Suprapubic skin (tissue), 4 donors: ENCODE measurements around the gene MAF. TPM values are rescaled to one million over a fixed set of nuclear protein-coding genes. Genes with fewer than 3 reads are reported as not detected.

Experiments
- DNase-seq, 2 donors: peaks; one replicate each; pipeline ENCODE4 v3.0.0-alpha.2; 2019; ENCODE audit warnings: low spot score in 2 of 2
- H3K27ac ChIP-seq: fragments of 200-600 bp; sonication (generic); one replicate; pipeline ENCODE4 v1.5.1; 2019
- H3K27me3 ChIP-seq: fragments of 200-600 bp; sonication (generic); one replicate; pipeline ENCODE4 v1.5.1; 2019
- H3K36me3 ChIP-seq: fragments of 200-600 bp; sonication (generic); one replicate; pipeline ENCODE4 v1.5.1; 2019
- H3K4me1 ChIP-seq: fragments of 200-600 bp; sonication (generic); one replicate; pipeline ENCODE4 v1.5.1; 2019
- H3K4me3 ChIP-seq: fragments of 200-600 bp; sonication (generic); one replicate; pipeline ENCODE4 v1.5.1; 2019; ENCODE audit warnings: mild to moderate bottlenecking
- H3K9me3 ChIP-seq: fragments of 200-600 bp; sonication (generic); one replicate; pipeline ENCODE4 v1.5.1; 2019
- EP300 ChIP-seq: sonication (generic); formaldehyde crosslinking; IDR thresholded peaks from one replicate; pipeline ENCODE4 v1.6.1; 2017; ENCODE audit warnings: antibody characterized with exemption
- POLR2A ChIP-seq, 2 donors: fragments of 450-650 bp; IDR thresholded peaks; one replicate each; pipeline ENCODE4 v1.6.1; 2017; ENCODE audit warnings: antibody characterized with exemption in 2 of 2, mild to moderate bottlenecking in 2 of 2, moderate library complexity in 2 of 2
- POLR2AphosphoS5 ChIP-seq, 3 donors: sonication (generic); formaldehyde crosslinking; IDR thresholded peaks; one replicate each; pipeline ENCODE4 v1.6.1; 2017; ENCODE audit warnings: antibody characterized with exemption in 3 of 3
- WGBS: methylation state at CpG from one replicate; pipeline ENCODE4 v1.1.5; 2018; 5-methylcytosine and 5-hydroxymethylcytosine counted together
- total RNA-seq, 4 donors: library from RNA; depleted of rRNA; stranded (reverse); fragments of >200 nt; gene quantifications; one replicate each; pipeline ENCODE4 v1.1.0, GENCODE V29; 2016
- TF ChIP-seq, protein P1 (sequence below), 2 donors: fragments of 200-600 bp in 1 of 2; fragments of 450-650 bp in 1 of 2; sonication (generic) in 1 of 2; IDR thresholded peaks; one replicate each; pipeline ENCODE4 v1.5.1; 2016 to 2019; ENCODE audit warnings: antibody characterized with exemption in 2 of 2, mild to moderate bottlenecking in 1 of 2, moderate library complexity in 1 of 2

The MAF gene
- total RNA-seq, result 100 to 1,000 TPM in 3 of 4 donors, 10 to 100 TPM in 1; 83.6 to 135 (median 114) TPM

DNA sequence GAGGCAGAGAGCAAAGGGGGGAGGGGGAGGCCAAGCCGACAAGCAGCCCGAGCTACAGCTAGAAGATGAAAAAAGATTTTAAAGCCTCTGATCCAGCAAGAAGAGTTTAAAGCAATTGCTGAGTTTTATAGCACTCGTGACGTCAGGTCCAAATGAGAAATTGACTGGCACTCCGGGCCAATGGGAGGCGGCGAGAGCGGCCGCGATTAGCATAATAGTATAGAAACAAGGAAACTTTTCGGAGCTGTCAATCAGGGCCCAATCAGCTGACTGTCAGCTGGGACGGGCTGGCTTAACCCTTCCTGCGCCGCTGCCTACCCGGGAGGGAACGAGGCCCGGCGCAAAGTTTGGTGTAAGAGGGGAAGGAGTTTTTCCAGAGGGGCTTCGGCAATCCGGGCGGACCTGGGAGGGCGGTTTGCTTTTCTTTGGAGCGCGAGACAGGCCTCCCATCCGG, at the start of gene MAF:
MAF (minus strand) TSS at position 100 of the 454 bp plus-strand sequence. CDS start 835 bp downstream, outside the sequence.
- Histone ChIP-seq H3K4me3 (peak within 1 kb of the TSS; percentile 74), H3K9me3 (no peaks in the 10 kb centered on the region), H3K4me1 (peaks cover 42% of the 10 kb centered on the region), H3K27me3 (no peaks in the 10 kb centered on the region), H3K27ac (peak within 1 kb of the TSS; percentile 91), H3K36me3 (no peaks in the 10 kb centered on the region)
- under 1% methylated on average over 25 of the region's 25 CpGs for WGBS
- peak; percentile 96 for DNase-seq
- peak in 2 of 3 donors; percentile 8 to 66 for TF ChIP-seq POLR2AphosphoS5 (IDR thresholded peaks at IDR 0.05)
- TF ChIP-seq POLR2A (IDR thresholded peaks at IDR 0.05), result peak in 1 of 2 donors; percentile 57
- TF ChIP-seq, protein P1, sequence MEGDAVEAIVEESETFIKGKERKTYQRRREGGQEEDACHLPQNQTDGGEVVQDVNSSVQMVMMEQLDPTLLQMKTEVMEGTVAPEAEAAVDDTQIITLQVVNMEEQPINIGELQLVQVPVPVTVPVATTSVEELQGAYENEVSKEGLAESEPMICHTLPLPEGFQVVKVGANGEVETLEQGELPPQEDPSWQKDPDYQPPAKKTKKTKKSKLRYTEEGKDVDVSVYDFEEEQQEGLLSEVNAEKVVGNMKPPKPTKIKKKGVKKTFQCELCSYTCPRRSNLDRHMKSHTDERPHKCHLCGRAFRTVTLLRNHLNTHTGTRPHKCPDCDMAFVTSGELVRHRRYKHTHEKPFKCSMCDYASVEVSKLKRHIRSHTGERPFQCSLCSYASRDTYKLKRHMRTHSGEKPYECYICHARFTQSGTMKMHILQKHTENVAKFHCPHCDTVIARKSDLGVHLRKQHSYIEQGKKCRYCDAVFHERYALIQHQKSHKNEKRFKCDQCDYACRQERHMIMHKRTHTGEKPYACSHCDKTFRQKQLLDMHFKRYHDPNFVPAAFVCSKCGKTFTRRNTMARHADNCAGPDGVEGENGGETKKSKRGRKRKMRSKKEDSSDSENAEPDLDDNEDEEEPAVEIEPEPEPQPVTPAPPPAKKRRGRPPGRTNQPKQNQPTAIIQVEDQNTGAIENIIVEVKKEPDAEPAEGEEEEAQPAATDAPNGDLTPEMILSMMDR (IDR thresholded peaks at IDR 0.05), result no peak

DNA sequence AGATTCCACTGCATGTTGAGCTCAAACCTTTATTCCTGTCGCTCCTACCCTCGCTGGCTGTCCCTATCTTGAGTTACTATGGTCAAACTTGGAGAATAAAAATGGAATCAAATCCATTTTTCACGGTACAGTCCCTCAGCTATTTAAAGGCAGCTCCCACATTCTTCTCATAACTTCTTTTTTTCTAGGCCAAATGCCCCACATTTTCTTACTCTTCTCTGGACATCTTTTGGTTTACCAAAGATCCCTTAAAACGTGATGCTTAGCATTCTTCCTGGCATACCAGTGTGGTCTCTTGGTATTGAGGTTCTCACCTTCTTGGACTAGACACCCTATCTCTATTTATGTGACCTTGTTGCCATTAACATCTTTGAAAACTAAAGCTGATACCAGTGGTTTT, 48.3 kb upstream of the MAF start:
- Histone ChIP-seq H3K27ac (no peak overlapping the region), H3K36me3 (no peaks in the 10 kb centered on the region), H3K4me1 (peaks cover 23% of the 10 kb centered on the region), H3K27me3 (no peaks in the 10 kb centered on the region), H3K4me3 (no peak overlapping the region), H3K9me3 (no peaks in the 10 kb centered on the region)
- DNase-seq, result no peak
- TF ChIP-seq, protein P1 (IDR thresholded peaks at IDR 0.05), result no peak
- no peak for TF ChIP-seq POLR2A (IDR thresholded peaks at IDR 0.05)
- no peak for TF ChIP-seq POLR2AphosphoS5 (IDR thresholded peaks at IDR 0.05)
- TF ChIP-seq EP300, result no peak
- WGBS, result 83% methylated on average over 4 of the region's 4 CpGs

DNA sequence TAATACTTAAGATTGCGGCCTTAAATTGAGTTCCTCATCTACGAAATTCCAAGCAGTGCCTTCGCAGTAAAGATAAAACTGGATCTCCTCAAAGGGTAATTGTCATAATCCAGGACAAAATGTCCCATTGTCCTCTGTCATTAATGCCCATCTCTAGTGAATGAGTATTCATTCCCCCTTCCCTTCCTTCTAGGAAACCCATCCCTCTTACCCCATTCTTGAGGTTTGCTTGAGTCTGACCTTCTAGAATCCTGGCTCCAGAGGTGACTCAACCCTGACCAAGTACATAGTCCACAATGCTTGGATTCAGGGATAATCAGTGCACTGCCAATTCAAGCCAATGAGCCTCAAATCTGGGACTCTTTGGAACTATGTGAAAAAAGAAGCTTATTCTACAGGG, 47.0 kb upstream of the MAF start:
- no peak overlapping the region for H3K27ac ChIP-seq
- no peak for DNase-seq
- peaks cover 17% of the 10 kb centered on the region for H3K4me1 ChIP-seq
- no peaks in the 10 kb centered on the region for H3K27me3 ChIP-seq
- TF ChIP-seq POLR2AphosphoS5 (IDR thresholded peaks at IDR 0.05) (no peak), POLR2A (IDR thresholded peaks at IDR 0.05) (no peak), EP300 (no peak)
- TF ChIP-seq, protein P1 (IDR thresholded peaks at IDR 0.05), result no peak
- 85% methylated on average over 3 of the region's 3 CpGs for WGBS
- no peaks in the 10 kb centered on the region for H3K36me3 ChIP-seq
- H3K4me3 ChIP-seq, result no peak overlapping the region
- no peaks in the 10 kb centered on the region for H3K9me3 ChIP-seq

DNA sequence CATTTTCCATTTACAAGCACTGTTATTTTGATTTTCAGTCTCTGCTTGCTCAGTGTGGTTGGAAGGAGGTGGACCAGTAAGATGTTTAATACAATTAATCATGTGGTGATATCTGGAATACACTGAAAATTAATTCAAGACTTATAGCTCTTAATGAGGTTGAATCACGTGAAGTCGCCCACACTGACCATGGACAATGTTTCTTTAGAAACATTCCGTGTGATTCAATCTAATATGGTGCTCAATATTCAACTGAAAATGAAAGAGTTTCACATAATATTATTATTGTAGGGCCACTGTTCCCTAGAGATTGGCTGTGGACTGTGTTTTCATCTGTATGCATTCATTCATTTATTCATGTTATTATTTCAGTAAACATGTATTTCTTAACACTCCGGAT, 45.2 kb upstream of the MAF start:
- Histone ChIP-seq H3K27ac (no peak overlapping the region), H3K4me1 (peaks cover 10% of the 10 kb centered on the region), H3K4me3 (no peak overlapping the region)

DNA sequence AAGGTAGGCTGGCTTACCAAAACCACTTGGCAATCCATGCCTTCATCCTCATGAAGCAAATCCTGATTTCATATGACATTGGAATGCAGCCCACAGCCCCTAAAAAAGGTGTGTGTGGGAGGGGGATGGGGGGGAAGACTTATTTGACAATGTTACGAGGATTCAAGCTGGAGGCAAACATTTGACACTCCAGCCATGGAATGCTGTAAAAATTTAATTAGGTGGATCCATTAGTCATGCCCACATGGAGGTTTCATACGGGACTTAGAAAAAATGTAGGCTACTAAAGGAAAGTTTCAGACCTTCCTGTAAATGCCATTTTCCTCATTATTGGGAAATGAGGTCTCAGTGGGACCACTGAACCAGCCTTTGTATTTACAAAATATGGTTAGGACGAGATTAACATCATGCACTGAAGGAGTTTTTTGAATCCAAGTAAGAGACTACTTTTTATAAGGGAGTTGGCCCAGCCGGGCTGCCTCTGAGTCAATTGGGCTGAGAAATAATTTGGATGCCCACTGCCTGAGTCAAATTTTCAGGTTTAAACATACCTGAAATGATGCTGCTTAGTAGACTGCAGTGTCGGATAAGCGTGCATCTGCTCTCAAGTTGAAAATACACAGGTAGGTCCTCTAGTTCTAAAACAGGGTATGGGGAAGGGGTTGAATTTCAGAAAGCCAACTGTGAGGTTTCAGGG, 44.6 kb upstream of the MAF start:
- H3K36me3 ChIP-seq, result no peaks in the 10 kb centered on the region
- TF ChIP-seq POLR2AphosphoS5 (IDR thresholded peaks at IDR 0.05) (no peak), POLR2A (IDR thresholded peaks at IDR 0.05) (no peak), EP300 (no peak)
- TF ChIP-seq, protein P1 (IDR thresholded peaks at IDR 0.05), result no peak
- no peak for DNase-seq
- no peaks in the 10 kb centered on the region for H3K27me3 ChIP-seq
- no peaks in the 10 kb centered on the region for H3K9me3 ChIP-seq
- WGBS, result 52% methylated on average over 6 of the region's 6 CpGs
- H3K4me3 ChIP-seq, result no peak overlapping the region
- H3K4me1 ChIP-seq, result peaks cover 16% of the 10 kb centered on the region
- H3K27ac ChIP-seq, result no peak overlapping the region

More for the DNA sequence above, 45.2 kb upstream of the MAF start:
- DNase-seq, result no peak
- WGBS, result 83% methylated on average over 4 of the region's 4 CpGs
- Histone ChIP-seq H3K9me3 (no peaks in the 10 kb centered on the region), H3K27me3 (no peaks in the 10 kb centered on the region), H3K36me3 (no peaks in the 10 kb centered on the region)
- TF ChIP-seq EP300 (no peak), POLR2AphosphoS5 (IDR thresholded peaks at IDR 0.05) (no peak), POLR2A (IDR thresholded peaks at IDR 0.05) (no peak)
- TF ChIP-seq, protein P1 (IDR thresholded peaks at IDR 0.05), result no peak
